GM19397 (cell line): ENCODE results near the gene TPK1.
"Not testable (repeated sequence)": the region's sequence is repeated elsewhere in the genome, so short reads cannot be mapped to it uniquely, and the experiment has no call there.

Experiments used
- ATAC-seq: cut with Tn5 transposase; IDR thresholded peaks from one replicate; pipeline ENCODE4 v1.9.1; 2021; ENCODE audit warnings: mild to moderate bottlenecking, moderate library complexity; ENCODE audit not compliant: unreplicated experiment

TPK1 gene

GRCh38 chr7:144428431-144428830 lies 407.4 kb downstream of the TPK1 start:
- no peak for ATAC-seq

- not testable (repeated sequence) for ATAC-seq
These were observed 408.3 kb downstream of the TPK1 start for GRCh38 chr7:144427539-144427938.

GRCh38 chr7:144418931-144419330 lies 416.9 kb downstream of the TPK1 start:
- not testable (repeated sequence) for ATAC-seq

- ATAC-seq, result no peak
These were observed 419.5 kb downstream of the TPK1 start for GRCh38 chr7:144416341-144416740.

GRCh38 chr7:144415858-144416257 lies 420.0 kb downstream of the TPK1 start:
- no peak for ATAC-seq

- ATAC-seq, result no peak
These were observed 421.0 kb downstream of the TPK1 start for GRCh38 chr7:144414815-144415214.

- ATAC-seq, result no peak
These were observed 425.4 kb downstream of the TPK1 start for GRCh38 chr7:144410441-144410840.

GRCh38 chr7:144408121-144408520 lies 427.7 kb downstream of the TPK1 start:
- no peak for ATAC-seq

GRCh38 chr7:144407266-144407931 lies 428.5 kb downstream of the TPK1 start:
- ATAC-seq, result no peak

- no peak for ATAC-seq
These were observed 430.9 kb downstream of the TPK1 start for GRCh38 chr7:144404946-144405345.

GRCh38 chr7:144403649-144404061 lies 432.2 kb downstream of the TPK1 start, which contains the start of gene NOBOX:
TSS of gene NOBOX (minus strand) at chr7:144403693.
- ATAC-seq, result no peak

GRCh38 chr7:144403102-144403501 lies 432.8 kb downstream of the TPK1 start:
- no peak for ATAC-seq
